ENCODE data around the gene FYN. TPM values are rescaled to one million over a fixed set of nuclear protein-coding genes. Genes with fewer than 3 reads are reported as not detected.

Gene FYN
- total RNA-seq, 4 donors from 2014 or later, result 143 to 219 (median 165) TPM

GRCh38 chr6:111667931-111668330 is 205.3 kb downstream of the FYN start:
- no peak overlapping the region for H3K4me3 ChIP-seq
- TF ChIP-seq CTCF (IDR thresholded peaks at IDR 0.05) (no peak), POLR2A (IDR thresholded peaks at IDR 0.05) (no peak), EP300 (IDR thresholded peaks at IDR 0.05) (no peak)
- DNase-seq (ENCODE audit: low spot score in 2 of 2), result no peak
- H3K36me3 ChIP-seq, result peaks cover 0 to 42% (median 0%) of the 10 kb centered on the region in 3 donors
- H3K9me3 ChIP-seq, result no peaks in the 10 kb centered on the region
- 74 to 76% methylated on average over 8 of the region's 8 CpGs for WGBS, 2 donors
- H3K4me1 ChIP-seq, result peaks cover 0 to 53% (median 20%) of the 10 kb centered on the region in 4 donors
- H3K27me3 ChIP-seq, result no peaks in the 10 kb centered on the region
- H3K27ac ChIP-seq, result peak overlapping the region in 2 of 4 donors; percentile 25 to 58

GRCh38 chr6:111666847-111667246 is 206.4 kb downstream of the FYN start:
- DNase-seq (ENCODE audit: low spot score in 2 of 2), result no peak
- no peaks in the 10 kb centered on the region for H3K9me3 ChIP-seq
- H3K36me3 ChIP-seq, result peaks cover 0 to 32% (median 0%) of the 10 kb centered on the region in 3 donors
- WGBS, 2 donors, result 64 to 70% methylated on average over 2 of the region's 2 CpGs
- TF ChIP-seq EP300 (IDR thresholded peaks at IDR 0.05) (peak in 1 of 2 donors; percentile 75), POLR2A (IDR thresholded peaks at IDR 0.05) (no peak)
- H3K27ac ChIP-seq, result peak overlapping the region in 3 of 4 donors; percentile 5 to 73 (median 73)
- H3K4me1 ChIP-seq, result peaks cover 0 to 63% (median 29%) of the 10 kb centered on the region in 4 donors
- H3K27me3 ChIP-seq, result no peaks in the 10 kb centered on the region
- H3K4me3 ChIP-seq, result no peak overlapping the region

GRCh38 chr6:111664565-111665030 is 208.7 kb downstream of the FYN start:
- peaks cover 0 to 69% (median 32%) of the 10 kb centered on the region in 4 donors for H3K4me1 ChIP-seq
- no peak for DNase-seq (ENCODE audit: low spot score in 2 of 2)
- H3K4me3 ChIP-seq, result no peak overlapping the region

GRCh38 chr6:111663692-111664564 is 209.3 kb downstream of the FYN start:
- Histone ChIP-seq H3K27me3 (no peaks in the 10 kb centered on the region), H3K9me3 (no peaks in the 10 kb centered on the region), H3K4me1 (peaks cover 0 to 70% (median 32%) of the 10 kb centered on the region in 4 donors), H3K27ac (peak overlapping the region; percentile 5 to 77 (median 60)), H3K4me3 (no peak overlapping the region), H3K36me3 (peaks cover 0 to 14% (median 0%) of the 10 kb centered on the region in 3 donors)
- no peak for DNase-seq (ENCODE audit: low spot score in 2 of 2)
- TF ChIP-seq EP300 (IDR thresholded peaks at IDR 0.05), result peak in 1 of 2 donors; percentile 36
- no peak for TF ChIP-seq POLR2A (IDR thresholded peaks at IDR 0.05)
- 39 to 53% methylated on average over 15 of the region's 15 CpGs for WGBS, 2 donors

More at GRCh38 chr6:111664565-111665030, 208.7 kb downstream of the FYN start:
- H3K36me3 ChIP-seq, result peaks cover 0 to 16% (median 0%) of the 10 kb centered on the region in 3 donors
- H3K9me3 ChIP-seq, result no peaks in the 10 kb centered on the region
- WGBS, 2 donors, result 75 to 77% methylated on average over 7 of the region's 7 CpGs
- no peak for TF ChIP-seq EP300 (IDR thresholded peaks at IDR 0.05)
- TF ChIP-seq CTCF (IDR thresholded peaks at IDR 0.05), result no peak
- no peak for TF ChIP-seq POLR2A (IDR thresholded peaks at IDR 0.05)
- no peaks in the 10 kb centered on the region for H3K27me3 ChIP-seq
- H3K27ac ChIP-seq, result peak overlapping the region in 3 of 4 donors; percentile 5 to 77 (median 64)

- peaks cover 0 to 14% (median 0%) of the 10 kb centered on the region in 3 donors for H3K36me3 ChIP-seq
- no peak for TF ChIP-seq POLR2A (IDR thresholded peaks at IDR 0.05)
- no peak for TF ChIP-seq EP300 (IDR thresholded peaks at IDR 0.05)
- TF ChIP-seq CTCF (IDR thresholded peaks at IDR 0.05), result no peak
- peak overlapping the region in 3 of 4 donors; percentile 57 to 77 (median 64) for H3K27ac ChIP-seq
- H3K27me3 ChIP-seq, result no peaks in the 10 kb centered on the region
- peaks cover 0 to 68% (median 29%) of the 10 kb centered on the region in 4 donors for H3K4me1 ChIP-seq
- WGBS, 2 donors, result 65 to 73% methylated on average over 12 of the region's 12 CpGs
- DNase-seq (ENCODE audit: low spot score in 2 of 2), result no peak
- no peaks in the 10 kb centered on the region for H3K9me3 ChIP-seq
- no peak overlapping the region for H3K4me3 ChIP-seq
Measured at GRCh38 chr6:111662794-111663593, 210.3 kb downstream of the FYN start.

Measured in tibial nerve (tissue), 4 donors.